Stimulated activated naive CD8-positive, alpha-beta T cell treated with anti-CD3 and anti-CD28 coated beads, Interleukin-15, amount 100 ng/mL, for 72 hours (primary cell): ENCODE data around the gene SGMS1.

ENCODE experiments used
- ATAC-seq: fragments of 150-1000 bp; cut with Tn5 transposase; 2 replicates; pipeline ENCODE4 v1.10.0; 2021; ENCODE audit warnings: mild to moderate bottlenecking, moderate library complexity
- DNase-seq, 2 donors: peaks; one replicate each; pipeline ENCODE4 v3.0.0; 2021 to 2022
- H3K27ac Mint-ChIP-seq, 2 donors: one replicate each; pipeline ENCODE4 v1.8.0; 2022; ENCODE audit warnings: mild to moderate bottlenecking in 2 of 2, mixed read lengths in 2 of 2, moderate library complexity in 2 of 2
- H3K27me3 Mint-ChIP-seq: one replicate; pipeline ENCODE4 v1.8.0; 2022; ENCODE audit warnings: mixed read lengths
- H3K4me1 Mint-ChIP-seq: one replicate; pipeline ENCODE4 v1.8.0; 2022; ENCODE audit warnings: mild to moderate bottlenecking, mixed read lengths
- H3K4me3 Mint-ChIP-seq, 2 donors: one replicate each; pipeline ENCODE4 v1.8.0; 2022; ENCODE audit warnings: mild to moderate bottlenecking in 2 of 2, mixed read lengths in 2 of 2, moderate library complexity in 1 of 2
- H3K9me3 Mint-ChIP-seq, 2 donors: one replicate each; pipeline ENCODE4 v1.8.0; 2022; ENCODE audit warnings: mixed read lengths in 2 of 2

Gene SGMS1

DNA sequence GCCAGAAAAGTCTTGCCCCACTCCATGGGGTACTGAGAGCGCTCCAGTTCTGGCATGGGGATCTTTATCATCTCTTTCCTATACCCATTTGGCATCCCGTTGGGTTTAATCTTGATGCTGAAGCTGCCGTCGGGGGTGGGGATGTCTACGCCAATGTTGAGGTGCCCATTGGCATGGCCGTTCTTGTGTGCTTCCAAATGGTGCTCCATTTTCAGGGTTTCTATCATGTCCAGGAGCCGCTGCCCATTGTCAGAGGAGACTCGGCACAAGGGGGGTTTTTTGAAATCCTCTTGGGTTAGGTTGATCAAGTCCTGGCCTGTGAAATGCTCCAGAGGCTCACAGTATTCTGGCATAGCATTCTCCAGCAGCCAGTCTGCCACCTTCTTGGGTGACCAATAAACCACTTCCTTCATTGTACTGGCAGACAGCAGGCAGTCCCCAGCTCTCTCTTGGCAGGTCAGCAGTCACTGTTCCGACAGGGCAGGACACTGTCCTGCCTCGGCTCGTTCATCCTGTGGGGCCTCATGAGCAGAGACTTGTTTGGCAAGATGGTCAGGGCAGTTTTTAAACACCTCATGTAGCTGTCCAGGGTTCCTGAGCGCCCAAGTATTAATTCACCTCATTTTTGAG, 279.9 kb downstream of the SGMS1 start:
- ATAC-seq, result no peak

DNA sequence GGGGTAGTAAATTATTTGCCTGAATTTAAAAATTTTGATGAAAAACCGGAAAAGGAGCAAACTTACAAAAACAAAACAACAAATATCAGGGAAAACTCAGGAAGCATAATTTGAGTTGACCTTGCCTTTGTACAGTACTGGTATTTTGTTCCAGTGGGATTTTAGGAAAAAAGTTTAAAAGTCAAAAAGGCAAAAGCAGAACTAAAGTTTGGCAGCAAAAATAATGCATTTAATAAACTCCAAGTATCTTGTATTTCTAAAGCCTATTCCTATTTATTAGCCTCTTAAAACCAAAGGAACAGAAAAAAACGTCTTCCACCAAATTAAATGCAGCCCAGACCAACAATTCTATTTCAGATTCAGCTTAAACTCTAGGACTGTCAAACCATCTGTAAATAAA, 281.8 kb downstream of the SGMS1 start:
- ATAC-seq, result no peak

More for the DNA sequence above, 279.9 kb downstream of the SGMS1 start:
- Mint-ChIP-seq H3K4me3 (no peak overlapping the region), H3K27me3 (no peaks in the 10 kb centered on the region), H3K27ac (no peak overlapping the region), H3K9me3 (peaks cover 0 to 10% of the 10 kb centered on the region in 2 donors), H3K4me1 (peaks cover 16% of the 10 kb centered on the region)
- no peak for DNase-seq

DNA sequence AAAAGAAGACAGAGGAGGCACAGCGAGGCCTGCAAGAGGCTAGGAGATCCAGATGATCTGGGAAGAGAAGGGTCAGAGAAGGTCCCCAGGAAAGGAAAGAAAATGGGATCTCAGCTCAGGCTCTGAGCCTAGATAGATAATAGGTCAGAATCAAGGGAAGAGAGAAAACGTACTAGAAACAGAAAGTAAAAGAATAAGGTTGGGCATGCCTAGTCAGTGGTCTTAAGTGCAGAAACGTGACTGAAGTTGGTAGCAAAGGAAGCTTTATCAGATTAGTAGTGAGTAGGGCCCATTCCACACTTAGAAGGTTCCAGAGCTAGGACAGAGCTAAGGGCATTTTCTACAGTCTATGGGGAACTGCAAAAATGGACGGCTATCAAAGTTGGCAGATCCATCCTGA, 287.6 kb downstream of the SGMS1 start:
- Mint-ChIP-seq H3K9me3 (peaks cover 0 to 5% of the 10 kb centered on the region in 2 donors), H3K4me3 (peak overlapping the region in 1 of 2 donors; percentile 36), H3K27ac (peak overlapping the region in 1 of 2 donors; percentile 77), H3K4me1 (peaks cover 16% of the 10 kb centered on the region), H3K27me3 (no peaks in the 10 kb centered on the region)
- ATAC-seq (no peak), DNase-seq (no peak)

More for the DNA sequence above, 281.8 kb downstream of the SGMS1 start:
- Mint-ChIP-seq H3K9me3 (peaks cover 0 to 5% of the 10 kb centered on the region in 2 donors), H3K4me1 (peaks cover under 1% of the 10 kb centered on the region), H3K27me3 (no peaks in the 10 kb centered on the region), H3K4me3 (no peak overlapping the region), H3K27ac (no peak overlapping the region)
- DNase-seq, result no peak

DNA sequence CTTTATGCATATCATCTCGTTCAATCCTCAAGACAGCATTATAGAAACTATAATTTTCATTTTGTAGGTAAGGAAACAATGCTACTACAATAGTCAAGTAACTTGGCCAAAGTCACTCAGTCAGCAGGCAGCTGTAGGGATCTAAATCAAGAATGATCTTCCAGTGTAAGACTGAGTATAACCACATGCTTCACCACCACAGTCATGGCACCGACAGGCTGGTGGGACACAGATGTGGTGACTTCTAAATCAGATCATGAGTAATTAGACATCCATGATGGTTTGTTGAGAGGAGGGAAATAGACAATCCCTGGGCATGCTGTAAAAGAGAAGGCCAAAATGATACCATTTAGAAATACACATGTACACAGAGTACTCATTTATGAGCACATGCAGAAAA, 288.4 kb downstream of the SGMS1 start:
- Mint-ChIP-seq H3K27me3 (no peaks in the 10 kb centered on the region), H3K9me3 (peaks cover 0 to 5% of the 10 kb centered on the region in 2 donors), H3K4me1 (peaks cover 16% of the 10 kb centered on the region), H3K4me3 (no peak overlapping the region), H3K27ac (no peak overlapping the region)
- ATAC-seq, result no peak
- DNase-seq, result no peak

DNA sequence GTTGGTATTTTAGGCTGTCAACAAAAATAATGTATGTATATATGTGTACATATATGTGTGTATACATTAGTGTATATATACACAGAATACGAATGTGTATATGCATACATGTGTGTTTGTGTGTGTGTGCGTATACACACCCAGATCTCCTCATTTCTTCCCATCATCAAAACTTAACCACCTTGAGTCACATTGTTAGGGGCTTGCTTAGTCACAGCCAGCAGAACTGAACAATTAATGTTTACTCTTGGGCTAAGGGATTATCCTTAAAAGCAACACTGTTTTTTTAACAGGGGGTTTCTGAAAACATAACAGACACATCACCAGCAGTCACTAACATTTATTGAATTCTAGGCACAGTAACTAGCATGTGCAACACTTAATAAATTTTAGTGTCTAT, 289.5 kb downstream of the SGMS1 start:
- peaks cover 0 to 4% of the 10 kb centered on the region in 2 donors for H3K9me3 Mint-ChIP-seq
- H3K27ac Mint-ChIP-seq, result no peak overlapping the region
- no peak for ATAC-seq
- DNase-seq, result no peak
- H3K27me3 Mint-ChIP-seq, result no peaks in the 10 kb centered on the region
- H3K4me1 Mint-ChIP-seq, result peaks cover 16% of the 10 kb centered on the region
- H3K4me3 Mint-ChIP-seq, result no peak overlapping the region

DNA sequence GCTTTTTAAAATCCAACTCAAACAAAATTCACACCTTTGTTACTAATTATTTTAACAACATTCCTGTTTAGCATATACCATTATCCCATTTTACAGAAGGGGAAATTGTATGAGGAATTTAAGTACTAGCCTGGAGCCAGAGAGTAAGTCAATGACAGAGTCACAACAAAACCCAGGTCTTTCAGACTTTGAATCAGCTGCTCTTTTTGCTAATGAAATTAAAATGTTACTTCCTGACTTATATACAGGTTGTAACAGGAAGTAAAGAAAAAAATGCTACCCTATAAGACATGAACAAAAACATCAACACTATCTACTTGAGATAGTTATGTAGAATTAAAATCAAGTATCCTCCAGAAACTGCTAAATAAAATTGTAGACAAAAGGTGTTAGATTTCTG, 289.9 kb downstream of the SGMS1 start:
- no peak for DNase-seq
- no peak overlapping the region for H3K27ac Mint-ChIP-seq
- peaks cover 16% of the 10 kb centered on the region for H3K4me1 Mint-ChIP-seq
- ATAC-seq, result no peak
- H3K27me3 Mint-ChIP-seq, result no peaks in the 10 kb centered on the region
- H3K4me3 Mint-ChIP-seq, result no peak overlapping the region
- H3K9me3 Mint-ChIP-seq, result no peaks in the 10 kb centered on the region

DNA sequence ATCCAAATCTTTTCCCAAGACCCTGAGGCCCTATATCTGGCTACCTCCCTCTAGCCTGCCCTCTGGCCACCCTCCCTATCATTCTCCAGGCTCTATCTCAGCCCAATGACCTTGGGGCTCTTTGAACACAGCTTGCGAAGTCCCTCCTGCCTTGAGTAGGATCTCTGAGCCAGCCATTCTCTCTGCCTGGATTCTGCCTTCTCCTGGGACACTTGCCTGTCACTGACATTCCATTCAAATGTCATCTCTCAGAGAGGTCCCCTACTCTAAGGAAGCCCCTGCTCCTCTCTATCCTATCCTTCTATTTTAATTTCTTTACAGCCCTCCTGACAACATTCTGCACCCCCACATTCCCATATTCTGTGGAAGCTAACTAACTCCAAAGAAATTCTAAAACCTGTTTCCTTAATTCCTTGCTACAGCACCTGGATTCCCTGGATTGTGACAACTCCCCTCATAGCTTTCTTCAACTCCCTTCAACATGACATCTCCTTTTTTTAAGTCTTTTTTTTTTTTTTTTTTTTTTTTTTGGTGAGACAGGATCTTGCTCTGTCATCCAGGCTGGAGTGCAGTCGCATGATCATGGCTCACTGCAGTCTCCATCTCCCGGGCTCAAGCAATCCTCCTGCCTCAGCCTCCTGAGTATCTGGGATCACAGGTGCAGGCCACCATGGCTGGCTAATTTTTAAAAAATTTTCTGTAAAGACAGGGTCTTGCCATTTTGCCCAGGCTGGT, 291.5 kb downstream of the SGMS1 start:
- Mint-ChIP-seq H3K4me1 (peaks cover 16% of the 10 kb centered on the region), H3K4me3 (no peak overlapping the region), H3K27me3 (no peaks in the 10 kb centered on the region), H3K27ac (no peak overlapping the region), H3K9me3 (no peaks in the 10 kb centered on the region)
- no peak for DNase-seq
- ATAC-seq, result no peak

DNA sequence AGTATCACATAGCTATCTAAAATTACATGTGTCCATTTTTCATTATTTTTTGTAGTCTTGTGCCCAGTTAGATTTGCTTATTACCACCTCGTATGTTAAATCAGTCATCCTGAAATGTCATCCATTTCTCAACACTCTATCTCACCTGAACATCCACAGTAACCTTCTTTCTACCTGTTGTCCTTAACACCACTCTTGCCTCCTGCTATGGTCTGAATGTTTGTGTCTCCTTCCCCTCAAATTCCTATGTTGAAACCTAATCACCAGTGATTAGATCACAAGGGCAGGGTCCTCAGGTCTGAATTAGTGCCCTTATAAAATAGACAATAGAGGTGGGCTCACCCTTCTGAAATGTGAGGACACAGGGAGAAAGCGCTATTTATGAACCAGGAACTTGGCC, 292.3 kb downstream of the SGMS1 start:
- Mint-ChIP-seq H3K27me3 (no peaks in the 10 kb centered on the region), H3K27ac (no peak overlapping the region), H3K9me3 (no peaks in the 10 kb centered on the region), H3K4me3 (no peak overlapping the region), H3K4me1 (peaks cover 16% of the 10 kb centered on the region)
- DNase-seq (no peak), ATAC-seq (no peak)

DNA sequence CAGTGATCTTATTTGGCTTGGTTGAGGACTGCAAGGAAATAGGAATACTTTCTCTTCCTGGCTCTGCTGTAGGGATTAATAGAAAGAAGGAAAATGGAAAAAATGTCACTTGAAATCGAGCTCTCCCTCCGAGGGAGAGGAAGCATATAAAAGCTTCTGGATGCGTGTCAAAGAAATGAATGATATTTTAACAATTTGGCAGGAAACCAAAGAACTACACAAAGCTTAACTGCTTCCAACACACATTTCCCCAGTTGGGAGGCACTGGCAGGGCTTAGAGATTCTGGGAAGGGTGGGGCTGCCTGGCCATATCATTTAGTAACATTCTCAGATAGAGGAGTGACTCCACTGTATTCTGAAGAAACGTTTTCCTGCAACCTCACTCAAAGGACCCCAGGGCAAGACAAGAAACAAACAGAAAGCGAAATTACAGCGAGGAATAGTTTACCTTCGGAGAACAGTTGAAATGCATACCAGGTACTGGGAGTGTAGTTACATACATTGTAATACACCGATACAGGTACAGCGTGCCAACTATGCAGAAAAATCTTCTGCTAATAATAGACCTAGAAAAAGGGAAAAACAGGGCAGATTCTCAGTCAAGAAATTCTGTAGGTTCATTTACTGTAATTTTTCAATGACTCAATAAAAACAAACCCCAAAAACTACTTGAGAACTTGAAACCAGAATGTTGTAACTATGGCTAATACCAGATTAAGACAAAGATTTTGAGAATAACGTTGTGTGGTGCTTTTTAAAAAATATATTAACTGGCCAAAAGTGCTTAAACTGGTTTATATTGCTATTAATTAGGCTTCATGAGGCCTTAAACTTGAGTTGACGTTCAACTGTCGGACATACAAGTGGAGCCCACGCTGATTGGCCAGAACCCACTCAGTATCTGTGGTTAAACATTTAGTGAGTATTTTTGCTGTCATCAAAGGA, 296.7 kb downstream of the SGMS1 start:
- Mint-ChIP-seq H3K4me3 (peak overlapping the region in 1 of 2 donors; percentile 7), H3K27ac (no peak overlapping the region), H3K27me3 (no peaks in the 10 kb centered on the region), H3K4me1 (no peaks in the 10 kb centered on the region), H3K9me3 (no peaks in the 10 kb centered on the region)
- DNase-seq, result no peak
- ATAC-seq, result no peak

DNA sequence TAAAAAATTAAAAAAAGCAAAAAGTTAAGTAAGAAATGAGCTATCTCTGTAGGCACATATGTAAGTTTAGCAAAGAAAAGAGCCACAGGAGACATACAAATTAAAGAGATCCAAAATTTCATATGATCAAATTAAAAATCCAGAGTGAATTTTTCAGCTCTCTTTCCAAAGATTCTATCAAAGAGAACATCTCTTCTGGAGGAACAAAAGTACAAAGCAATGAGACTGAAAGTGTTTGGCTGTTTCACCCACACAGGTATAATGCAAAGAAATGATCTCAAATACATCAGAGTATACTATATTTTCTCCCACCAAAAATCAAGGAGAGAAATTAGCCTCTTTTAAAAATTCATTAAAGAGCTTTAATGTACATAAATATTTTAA, 297.6 kb downstream of the SGMS1 start:
- ATAC-seq (no peak), DNase-seq (no peak)
- no peaks in the 10 kb centered on the region for H3K4me1 Mint-ChIP-seq
- no peak overlapping the region for H3K27ac Mint-ChIP-seq
- H3K9me3 Mint-ChIP-seq, result no peaks in the 10 kb centered on the region
- no peak overlapping the region for H3K4me3 Mint-ChIP-seq
- H3K27me3 Mint-ChIP-seq, result no peaks in the 10 kb centered on the region

DNA sequence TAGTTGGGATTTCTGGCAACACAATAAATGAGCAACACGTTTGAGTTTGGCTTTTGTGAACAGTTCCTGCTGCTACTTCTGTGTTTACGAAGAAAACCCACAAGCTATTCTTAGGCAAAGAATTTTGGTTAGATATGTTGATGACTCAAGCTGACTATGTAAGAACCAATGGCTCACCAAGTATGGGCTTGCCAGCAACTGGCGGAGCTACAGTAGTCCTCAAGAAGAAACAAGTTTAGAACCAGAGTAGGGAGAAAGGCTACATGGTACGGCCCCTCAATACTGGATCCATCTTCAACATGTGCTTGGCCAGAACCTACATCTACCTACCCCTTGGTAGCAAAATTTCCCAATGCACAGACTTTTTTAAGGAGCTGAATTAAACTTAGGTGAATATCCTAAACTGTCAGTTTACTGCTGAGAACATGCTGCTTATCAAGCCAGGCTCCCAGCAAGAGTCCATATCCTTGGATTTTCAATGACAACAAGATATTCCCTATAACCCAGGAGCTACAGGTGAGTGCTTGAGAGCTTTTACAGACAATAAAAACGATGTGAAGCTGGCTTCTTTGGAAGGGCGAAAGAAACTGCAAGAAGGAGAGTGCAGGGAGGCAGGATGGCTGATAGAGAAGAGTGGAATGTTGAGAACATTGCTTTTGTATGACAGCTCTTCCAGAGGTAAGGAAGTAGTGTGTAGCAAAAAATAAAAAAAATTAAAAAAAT, 298.1 kb downstream of the SGMS1 start:
- Mint-ChIP-seq H3K4me3 (no peak overlapping the region), H3K4me1 (no peaks in the 10 kb centered on the region), H3K9me3 (no peaks in the 10 kb centered on the region), H3K27me3 (no peaks in the 10 kb centered on the region), H3K27ac (peak overlapping the region in 1 of 2 donors; percentile 43)
- ATAC-seq (peak; percentile 50), DNase-seq (no peak)

DNA sequence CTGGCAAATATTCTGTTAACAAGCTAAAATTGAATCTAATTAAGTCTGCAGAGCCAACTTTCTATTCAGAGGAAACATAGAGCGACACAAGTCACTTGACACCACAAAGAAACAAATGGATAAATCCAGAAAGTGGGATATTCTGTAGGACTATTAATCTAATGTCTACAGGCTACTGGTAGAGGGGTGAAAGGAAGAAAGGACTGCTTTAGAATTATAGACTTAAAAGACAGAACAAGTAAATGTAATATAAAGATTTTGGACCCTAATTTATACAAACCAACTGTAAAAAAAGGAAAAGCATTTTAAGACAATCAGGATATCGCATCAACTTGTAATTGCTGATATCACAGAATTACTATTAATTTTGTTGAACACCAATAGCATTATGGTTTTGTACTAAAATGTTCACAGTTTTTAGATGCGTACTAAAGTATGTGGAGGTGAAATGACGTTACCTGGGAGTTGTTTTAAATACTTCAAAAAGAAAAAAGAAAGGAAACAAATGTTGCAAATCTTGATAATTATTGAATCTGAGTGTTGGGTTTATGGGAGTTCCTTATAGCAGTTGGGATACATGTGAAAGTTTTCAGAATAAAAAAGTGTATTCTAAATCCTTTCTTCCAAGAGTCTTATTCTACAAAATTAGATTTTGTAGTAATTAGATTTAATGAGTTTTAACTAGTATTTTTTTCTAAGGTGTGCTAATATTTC, 298.9 kb downstream of the SGMS1 start:
- ATAC-seq (no peak), DNase-seq (no peak)
- Mint-ChIP-seq H3K4me3 (no peak overlapping the region), H3K27ac (no peak overlapping the region), H3K27me3 (no peaks in the 10 kb centered on the region), H3K9me3 (no peaks in the 10 kb centered on the region), H3K4me1 (no peaks in the 10 kb centered on the region)

DNA sequence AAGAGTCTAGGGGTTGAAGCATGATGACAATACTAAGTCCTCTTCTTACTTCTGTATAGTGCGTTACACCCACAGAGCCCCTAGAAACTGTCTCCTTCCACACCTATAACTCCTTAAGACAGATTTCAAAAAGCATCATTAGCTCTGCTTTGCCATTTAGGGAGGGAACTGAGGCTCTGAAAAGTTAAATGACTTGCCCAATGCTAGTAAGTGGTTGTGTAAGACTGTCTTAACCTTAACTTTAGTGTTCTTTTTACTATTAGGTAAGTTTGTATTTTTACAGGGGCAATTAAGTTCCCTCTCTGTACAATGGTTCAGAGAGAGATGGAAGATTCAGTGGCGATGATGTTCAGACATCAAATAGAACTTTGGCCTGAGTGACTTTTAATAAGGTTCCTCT, 299.7 kb downstream of the SGMS1 start:
- no peak for DNase-seq
- Mint-ChIP-seq H3K27ac (no peak overlapping the region), H3K4me3 (no peak overlapping the region), H3K9me3 (no peaks in the 10 kb centered on the region), H3K27me3 (no peaks in the 10 kb centered on the region), H3K4me1 (no peaks in the 10 kb centered on the region)
- ATAC-seq, result no peak

DNA sequence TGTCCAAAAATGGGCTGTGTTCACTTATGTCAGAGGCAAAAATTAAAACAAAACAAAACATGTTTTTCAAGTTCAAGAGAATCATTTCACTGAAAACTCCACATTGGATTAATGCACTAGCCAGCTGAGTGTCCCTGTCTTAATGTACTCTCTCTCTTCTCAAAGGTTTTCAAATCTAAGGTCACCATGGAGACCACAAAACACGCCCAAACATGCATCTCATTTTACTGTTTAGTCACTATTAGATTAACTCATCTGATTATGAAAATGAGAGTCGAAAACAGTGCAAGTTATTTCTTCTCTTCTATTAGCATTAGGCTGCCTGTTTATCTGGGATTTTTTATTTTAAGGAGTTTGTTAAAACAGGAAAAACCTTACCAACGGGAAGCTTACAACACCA, 301.7 kb downstream of the SGMS1 start:
- Mint-ChIP-seq H3K27ac (no peak overlapping the region), H3K9me3 (no peaks in the 10 kb centered on the region), H3K4me1 (no peaks in the 10 kb centered on the region), H3K4me3 (no peak overlapping the region), H3K27me3 (no peaks in the 10 kb centered on the region)
- no peak for DNase-seq
- no peak for ATAC-seq

DNA sequence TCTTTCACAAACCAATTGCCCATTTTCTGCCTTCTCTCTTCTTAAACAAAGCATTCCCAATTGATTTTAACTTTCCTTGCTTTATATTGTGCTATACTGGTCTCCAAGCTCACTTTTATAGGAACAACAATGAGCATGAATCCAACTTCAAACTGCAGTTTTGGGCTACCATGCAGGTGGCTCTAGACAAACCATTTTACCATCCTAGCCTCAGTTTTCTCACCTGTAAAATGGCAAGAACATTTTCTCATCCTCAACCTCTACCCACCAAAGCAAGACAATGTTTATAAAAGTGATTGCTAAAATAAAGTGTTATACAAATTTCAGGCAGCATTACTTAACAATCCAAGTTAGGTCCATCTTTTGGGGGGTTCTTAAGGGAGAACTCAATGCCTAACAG, 305.6 kb downstream of the SGMS1 start:
- no peak overlapping the region for H3K27ac Mint-ChIP-seq
- H3K4me1 Mint-ChIP-seq, result peaks cover 9% of the 10 kb centered on the region
- no peak for ATAC-seq

More for the DNA sequence above, 305.6 kb downstream of the SGMS1 start:
- H3K4me3 Mint-ChIP-seq, result no peak overlapping the region
- DNase-seq, result no peak
- no peaks in the 10 kb centered on the region for H3K27me3 Mint-ChIP-seq
- H3K9me3 Mint-ChIP-seq, result no peaks in the 10 kb centered on the region
